CD14-positive monocyte (primary cell): ENCODE results near the gene ABTB2. TPM values are rescaled to one million over a fixed set of nuclear protein-coding genes. Genes with fewer than 3 reads are reported as not detected.
A peak's percentile ranks its signal among the peaks of the same experiment; 100 is the strongest.

Experiments
- DNase-seq, 3 donors: peaks; one replicate each; pipeline ENCODE4 v3.0.0-alpha.2; 2011 to 2022
- H2AFZ ChIP-seq: 2 replicates; pipeline ENCODE4 v1.6.0; 2012; ENCODE audit warnings: mild to moderate bottlenecking, low read depth, low read length, inconsistent platforms; ENCODE audit not compliant: insufficient read depth, poor library complexity, severe bottlenecking
- H3K27ac ChIP-seq, 2 donors: 1 replicate in 1 of 2; 2 replicates in 1 of 2; pipeline ENCODE4 v1.5.1; 2012 to 2013; ENCODE audit warnings: low read length in 2 of 2, control low read depth in 1 of 2, inconsistent platforms in 1 of 2, low read depth in 1 of 2, mild to moderate bottlenecking in 1 of 2
- H3K27me3 ChIP-seq, 2 donors: one replicate each; pipeline versions ENCODE4 v1.6.0 to v1.6.1; 2011 to 2013; ENCODE audit warnings: low read length in 2 of 2; ENCODE audit not compliant: control insufficient read depth in 2 of 2, insufficient read depth in 2 of 2
- H3K36me3 ChIP-seq, 2 donors: replicated peaks in 1 of 2; 1 replicate in 1 of 2; 2 replicates in 1 of 2; pipeline versions ENCODE4 v1.5.1 to v1.6.1; 2012 to 2013; ENCODE audit warnings: low read length in 2 of 2, control low read depth in 1 of 2, inconsistent platforms in 1 of 2, mild to moderate bottlenecking in 1 of 2; ENCODE audit not compliant: insufficient read depth in 2 of 2, control insufficient read depth in 1 of 2
- H3K4me1 ChIP-seq, 2 donors: 1 replicate in 1 of 2; 2 replicates in 1 of 2; pipeline versions ENCODE4 v1.5.1 to v1.6.1; 2012 to 2013; ENCODE audit warnings: low read length in 2 of 2, control low read depth in 1 of 2, inconsistent platforms in 1 of 2, mild to moderate bottlenecking in 1 of 2, moderate library complexity in 1 of 2; ENCODE audit not compliant: insufficient read depth in 2 of 2, control insufficient read depth in 1 of 2
- H3K4me2 ChIP-seq: replicated peaks from 2 replicates; pipeline ENCODE3; 2012; ENCODE audit warnings: low read length, moderate library complexity, mild to moderate bottlenecking; ENCODE audit not compliant: poor library complexity, severe bottlenecking; ENCODE audit errors: extremely low read depth
- H3K4me3 ChIP-seq, 3 experiments: fragments of 200-600 bp in 1 of 3; sonication (generic) in 1 of 3; replicated peaks in 1 of 3; 1 replicate in 2 of 3; 2 replicates in 1 of 3; pipeline ENCODE4 v1.5.1; 2011 to 2013; ENCODE audit warnings: low read length in 3 of 3, mild to moderate bottlenecking in 3 of 3, control low read depth in 2 of 3, low read depth in 2 of 3, inconsistent platforms in 1 of 3, moderate library complexity in 1 of 3
- H3K79me2 ChIP-seq: 2 replicates; pipeline ENCODE4 v1.6.0; 2012; ENCODE audit warnings: mild to moderate bottlenecking, control low read depth, inconsistent platforms, low read length, moderate library complexity; ENCODE audit not compliant: insufficient read depth
- H3K9ac ChIP-seq: 2 replicates; pipeline ENCODE4 v1.6.0; 2017; ENCODE audit warnings: low read length, mild to moderate bottlenecking; ENCODE audit not compliant: insufficient read depth, poor library complexity, severe bottlenecking
- H3K9me3 ChIP-seq, 2 donors: replicated peaks in 1 of 2; 1 replicate in 1 of 2; 2 replicates in 1 of 2; pipeline versions ENCODE4 v1.5.1 to v1.6.1; 2012 to 2013; ENCODE audit warnings: low read length in 2 of 2, control low read depth in 1 of 2; ENCODE audit not compliant: control insufficient read depth in 1 of 2, insufficient read depth in 1 of 2
- H4K20me1 ChIP-seq: 2 replicates; pipeline ENCODE4 v1.6.0; 2012; ENCODE audit warnings: mild to moderate bottlenecking, low read length, control low read depth, moderate library complexity; ENCODE audit not compliant: insufficient read depth
- H3K27ac Mint-ChIP-seq, 7 donors: one replicate each; pipeline ENCODE4 v1.8.0; 2020; ENCODE audit warnings: mild to moderate bottlenecking in 7 of 7, mixed read lengths in 7 of 7, moderate library complexity in 6 of 7, inconsistent platforms in 2 of 7
- H3K27me3 Mint-ChIP-seq, 3 donors: one replicate each; pipeline ENCODE4 v1.8.0; 2021 to 2022; ENCODE audit warnings: low read depth in 3 of 3, mild to moderate bottlenecking in 3 of 3, mixed read lengths in 3 of 3, moderate library complexity in 3 of 3, inconsistent platforms in 1 of 3
- H3K36me3 Mint-ChIP-seq, 2 donors: one replicate each; pipeline ENCODE4 v1.8.0; 2020; ENCODE audit warnings: mixed read lengths in 2 of 2, inconsistent platforms in 1 of 2, mild to moderate bottlenecking in 1 of 2
- H3K4me1 Mint-ChIP-seq: one replicate; pipeline ENCODE4 v1.8.0; 2020; ENCODE audit warnings: mild to moderate bottlenecking, mixed read lengths
- H3K4me3 Mint-ChIP-seq, 2 donors: one replicate each; pipeline ENCODE4 v1.8.0; 2020; ENCODE audit warnings: mild to moderate bottlenecking in 2 of 2, mixed read lengths in 2 of 2, moderate library complexity in 1 of 2
- H3K9me3 Mint-ChIP-seq, 7 donors: one replicate each; pipeline ENCODE4 v1.8.0; 2020 to 2022; ENCODE audit warnings: mixed read lengths in 7 of 7, mild to moderate bottlenecking in 6 of 7, moderate library complexity in 6 of 7, inconsistent platforms in 2 of 7
- CTCF ChIP-seq: fragments of 200-600 bp; IDR thresholded peaks from one replicate; pipeline ENCODE4 v1.8.0; 2022; ENCODE audit warnings: antibody characterized with exemption, mild to moderate bottlenecking
- WGBS: methylation state at CpG from one replicate; pipeline ENCODE4 v1.1.5; 2013; ENCODE audit warnings: missing lambda C conversion rate; ENCODE audit not compliant: insufficient coverage; 5-methylcytosine and 5-hydroxymethylcytosine counted together
- intact Hi-C, 2 donors: fragments of 100-400 bp; cut with micrococcal nuclease; formaldehyde crosslinking; loops; one replicate each; pipeline versions ENCODE4 v1.15.0 to v1.15.1; 2023
- polyA plus RNA-seq, 3 donors: library from polyadenylated mRNA; depleted of rRNA in 1 of 3; unstranded in 2 of 3; stranded (reverse) in 1 of 3; fragments of 300-500 nt in 2 of 3; fragments of >200 nt in 1 of 3; fragmentation: Illumina TruSeq in 2 of 3; gene quantifications; 1 replicate in 2 of 3; 2 replicates in 1 of 3; pipeline ENCODE4 v1.2.3, GENCODE V29; 2012 to 2021

The ABTB2 gene
- polyA plus RNA-seq, 3 donors = 0.25 to 1.7 (median 0.26) TPM

- no peaks in the 10 kb centered on the region for H3K9me3 Mint-ChIP-seq
- intact Hi-C loops = no loop called here
- Histone ChIP-seq H3K4me2 (no peak overlapping the region), H3K4me3 (no peak overlapping the region), H3K79me2 (no peaks in the 10 kb centered on the region), H3K27ac (no peak overlapping the region), H4K20me1 (no peaks in the 10 kb centered on the region), H2AFZ (no peak overlapping the region), H3K9ac (no peak overlapping the region), H3K9me3 (no peaks in the 10 kb centered on the region), H3K4me1 (no peaks in the 10 kb centered on the region), H3K27me3 (no peaks in the 10 kb centered on the region), H3K36me3 (no peaks in the 10 kb centered on the region)
- no peaks in the 10 kb centered on the region for H3K36me3 Mint-ChIP-seq
- peak overlapping the region in 1 of 7 donors; percentile 32 for H3K27ac Mint-ChIP-seq
- no peak for TF ChIP-seq CTCF
- no peak overlapping the region for H3K4me3 Mint-ChIP-seq
- H3K27me3 Mint-ChIP-seq = peaks cover 0 to 5% (median 2%) of the 10 kb centered on the region in 3 donors
- H3K4me1 Mint-ChIP-seq = peaks cover 4% of the 10 kb centered on the region
- no peak for DNase-seq
- 96% methylated on average over 14 of the region's 17 CpGs for WGBS
Measured at GRCh38 chr11:34284811-34285481, 72.9 kb downstream of the ABTB2 start.

DNA sequence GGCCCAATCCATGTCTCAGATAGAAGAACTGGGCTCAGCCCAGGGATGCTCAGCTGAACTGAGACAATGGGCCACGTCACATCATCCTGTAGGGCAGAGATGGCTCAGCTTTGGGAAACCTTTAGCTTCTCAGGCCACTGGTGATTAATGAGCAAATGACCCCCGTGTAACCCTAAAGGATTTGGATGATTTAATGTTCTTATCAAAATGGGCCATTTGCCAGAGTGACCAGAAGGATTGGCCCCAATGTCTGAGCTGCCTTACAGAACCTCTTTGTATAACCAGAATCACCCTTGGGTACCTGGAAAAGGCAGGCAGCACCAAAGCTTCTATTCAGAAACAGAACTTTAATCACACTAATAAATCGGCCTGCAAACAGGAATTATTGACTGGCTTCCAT, 73.7 kb downstream of the ABTB2 start:
- no peaks in the 10 kb centered on the region for H3K27me3 ChIP-seq
- H3K36me3 ChIP-seq = no peaks in the 10 kb centered on the region
- H3K4me1 Mint-ChIP-seq = peaks cover 4% of the 10 kb centered on the region
- TF ChIP-seq CTCF = no peak
- H3K9me3 Mint-ChIP-seq = no peaks in the 10 kb centered on the region
- no peak overlapping the region for H3K4me2 ChIP-seq
- H3K9ac ChIP-seq = no peak overlapping the region
- H3K4me3 ChIP-seq = no peak overlapping the region
- 100% methylated on average over 1 of the region's 3 CpGs for WGBS
- H4K20me1 ChIP-seq = no peaks in the 10 kb centered on the region
- H2AFZ ChIP-seq = no peak overlapping the region
- peaks cover under 1 to 5% (median 2%) of the 10 kb centered on the region in 3 donors for H3K27me3 Mint-ChIP-seq
- no peak overlapping the region for H3K27ac ChIP-seq
- intact Hi-C loops = no loop called here
- H3K27ac Mint-ChIP-seq = no peak overlapping the region
- H3K36me3 Mint-ChIP-seq = no peaks in the 10 kb centered on the region
- DNase-seq = no peak
- H3K79me2 ChIP-seq = no peaks in the 10 kb centered on the region
- no peaks in the 10 kb centered on the region for H3K9me3 ChIP-seq
- H3K4me1 ChIP-seq = no peaks in the 10 kb centered on the region
- no peak overlapping the region for H3K4me3 Mint-ChIP-seq
